Epithelial cell of esophagus (primary cell): ENCODE results near the gene ANO10.

Experiments used
- DNase-seq: peaks from one replicate; pipeline ENCODE4 v3.0.0; 2010; ENCODE audit warnings: low read depth
- H3K4me3 ChIP-seq: 2 replicates; pipeline ENCODE4 v1.5.1; 2011; ENCODE audit warnings: mild to moderate bottlenecking, low read length, control low read depth
- TF ChIP-seq, protein P1 (sequence below): IDR thresholded peaks from 2 replicates; pipeline ENCODE4 v1.5.1; 2011; ENCODE audit warnings: low read depth, mild to moderate bottlenecking, low read length, control low read depth, inconsistent platforms; ENCODE audit not compliant: insufficient read depth; ENCODE audit errors: missing control alignments

ANO10 gene

DNA sequence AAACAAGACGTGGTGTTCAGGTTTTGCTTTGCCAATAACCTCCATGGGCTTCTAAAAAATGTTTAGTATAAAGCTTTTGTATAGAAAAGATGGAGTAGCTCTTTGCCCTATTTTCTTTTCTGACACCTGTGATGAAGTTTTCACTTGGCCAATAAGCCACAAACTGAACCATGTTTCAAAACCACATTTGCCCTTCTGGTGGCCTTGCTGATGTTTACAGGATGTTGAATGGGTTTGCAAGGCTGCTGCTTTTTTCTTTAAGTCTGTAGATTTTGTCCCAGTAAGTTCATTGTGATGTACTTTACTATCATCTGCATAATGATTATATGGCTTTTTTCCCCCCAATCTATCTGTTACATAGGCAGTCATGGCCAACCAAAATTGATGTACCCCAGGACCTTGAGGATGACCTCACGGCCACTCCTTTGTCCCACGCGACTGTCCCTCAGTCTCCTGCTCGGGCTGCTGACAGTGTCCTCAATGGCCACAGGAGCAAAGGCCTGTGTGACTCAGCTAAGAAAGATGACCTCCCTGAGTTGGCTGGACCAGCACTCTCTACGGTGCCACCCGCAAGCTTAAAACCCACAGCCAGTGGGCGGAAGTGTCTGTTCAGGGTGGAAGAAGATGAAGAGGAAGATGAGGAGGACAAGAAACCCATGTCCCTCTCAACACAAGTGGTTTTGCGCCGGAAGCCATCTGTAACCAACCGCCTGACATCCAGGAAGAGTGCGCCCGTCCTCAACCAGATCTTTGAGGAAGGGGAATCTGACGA, 274.6 kb downstream of the ANO10 start:
- no peak for DNase-seq
- TF ChIP-seq, protein P1, sequence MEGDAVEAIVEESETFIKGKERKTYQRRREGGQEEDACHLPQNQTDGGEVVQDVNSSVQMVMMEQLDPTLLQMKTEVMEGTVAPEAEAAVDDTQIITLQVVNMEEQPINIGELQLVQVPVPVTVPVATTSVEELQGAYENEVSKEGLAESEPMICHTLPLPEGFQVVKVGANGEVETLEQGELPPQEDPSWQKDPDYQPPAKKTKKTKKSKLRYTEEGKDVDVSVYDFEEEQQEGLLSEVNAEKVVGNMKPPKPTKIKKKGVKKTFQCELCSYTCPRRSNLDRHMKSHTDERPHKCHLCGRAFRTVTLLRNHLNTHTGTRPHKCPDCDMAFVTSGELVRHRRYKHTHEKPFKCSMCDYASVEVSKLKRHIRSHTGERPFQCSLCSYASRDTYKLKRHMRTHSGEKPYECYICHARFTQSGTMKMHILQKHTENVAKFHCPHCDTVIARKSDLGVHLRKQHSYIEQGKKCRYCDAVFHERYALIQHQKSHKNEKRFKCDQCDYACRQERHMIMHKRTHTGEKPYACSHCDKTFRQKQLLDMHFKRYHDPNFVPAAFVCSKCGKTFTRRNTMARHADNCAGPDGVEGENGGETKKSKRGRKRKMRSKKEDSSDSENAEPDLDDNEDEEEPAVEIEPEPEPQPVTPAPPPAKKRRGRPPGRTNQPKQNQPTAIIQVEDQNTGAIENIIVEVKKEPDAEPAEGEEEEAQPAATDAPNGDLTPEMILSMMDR = no peak
- H3K4me3 ChIP-seq = no peak overlapping the region

DNA sequence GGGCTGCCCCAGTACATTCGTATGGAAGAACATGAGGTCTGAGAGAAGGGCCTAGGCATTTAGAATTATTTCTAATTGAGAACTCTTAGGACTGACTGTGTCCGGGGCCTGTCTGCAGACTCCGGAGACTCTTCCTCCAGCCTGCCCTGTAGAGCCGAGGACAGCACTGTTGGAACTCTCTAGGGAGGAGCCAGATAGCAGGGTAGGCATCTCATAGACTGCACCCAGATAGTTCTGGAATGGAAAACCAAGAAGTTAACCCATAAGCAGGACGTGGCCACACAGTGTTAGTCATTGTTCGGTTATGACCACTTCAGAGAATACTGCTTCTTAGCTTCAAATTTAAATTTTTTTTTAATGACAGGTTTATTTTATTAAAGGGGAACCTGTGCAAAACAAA, 275.9 kb downstream of the ANO10 start:
- TF ChIP-seq, protein P1 = no peak
- DNase-seq = no peak
- H3K4me3 ChIP-seq = no peak overlapping the region

DNA sequence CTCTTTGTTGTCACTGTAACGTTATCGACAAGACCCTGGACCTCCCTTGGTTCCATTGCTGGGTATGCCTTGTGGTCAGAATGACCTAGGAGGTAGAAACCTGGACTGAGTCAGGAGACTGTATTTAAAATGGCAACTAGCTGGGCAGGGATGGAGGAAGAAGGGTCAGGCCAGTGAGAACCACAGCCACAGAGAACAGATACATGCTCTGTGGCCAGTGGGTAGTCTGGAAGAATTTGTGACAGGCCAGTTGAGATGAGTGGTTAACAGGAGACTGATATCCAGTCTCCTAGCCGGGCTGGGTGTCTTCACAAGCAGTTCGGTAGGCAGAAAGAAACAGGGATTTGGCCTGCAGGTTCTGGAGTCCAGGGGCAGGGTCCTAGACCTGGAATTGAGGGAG, 276.6 kb downstream of the ANO10 start:
- H3K4me3 ChIP-seq = no peak overlapping the region
- TF ChIP-seq, protein P1 = no peak
- DNase-seq = no peak

DNA sequence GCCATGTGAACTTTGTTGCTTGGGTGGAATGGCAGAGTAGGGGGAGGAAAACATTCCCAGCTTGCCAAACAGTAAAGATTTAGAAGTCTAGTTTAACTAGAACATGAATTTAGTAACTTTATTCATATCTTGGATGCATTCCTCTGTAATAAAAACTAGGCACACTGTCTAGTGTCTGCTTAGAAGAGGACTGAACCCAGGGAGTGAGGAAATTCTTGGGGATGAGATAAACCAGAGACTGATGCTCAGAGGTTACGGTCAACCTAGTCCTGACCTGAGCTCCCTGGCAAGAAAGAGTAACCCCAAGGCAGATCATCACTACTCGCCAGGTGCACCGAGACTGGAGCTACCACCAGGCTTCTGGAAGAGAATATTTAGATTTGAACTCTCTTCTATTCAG, 277.3 kb downstream of the ANO10 start:
- TF ChIP-seq, protein P1 = no peak

DNA sequence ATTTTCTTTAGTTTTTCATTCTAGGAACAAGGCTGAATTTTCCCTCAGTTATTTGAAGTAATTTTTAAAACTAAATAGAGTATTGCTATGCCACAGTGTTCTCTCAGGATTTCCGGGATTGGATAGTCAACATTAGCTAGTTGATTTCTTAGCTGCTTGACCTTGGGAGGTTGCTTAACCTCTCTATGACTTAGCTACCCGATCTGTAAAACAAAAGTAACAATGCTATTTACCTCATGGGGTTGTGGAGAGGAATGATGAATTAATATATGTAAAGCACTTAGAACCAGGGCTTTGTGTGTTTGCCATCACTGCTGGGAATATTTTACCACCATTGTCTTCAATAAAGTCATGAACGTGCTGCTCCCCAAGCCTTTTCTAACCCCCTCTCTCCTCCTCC, 278.0 kb downstream of the ANO10 start:
- H3K4me3 ChIP-seq = no peak overlapping the region
- DNase-seq = no peak
- TF ChIP-seq, protein P1 = no peak

More for the DNA sequence above, 277.3 kb downstream of the ANO10 start:
- no peak overlapping the region for H3K4me3 ChIP-seq
- DNase-seq = no peak

DNA sequence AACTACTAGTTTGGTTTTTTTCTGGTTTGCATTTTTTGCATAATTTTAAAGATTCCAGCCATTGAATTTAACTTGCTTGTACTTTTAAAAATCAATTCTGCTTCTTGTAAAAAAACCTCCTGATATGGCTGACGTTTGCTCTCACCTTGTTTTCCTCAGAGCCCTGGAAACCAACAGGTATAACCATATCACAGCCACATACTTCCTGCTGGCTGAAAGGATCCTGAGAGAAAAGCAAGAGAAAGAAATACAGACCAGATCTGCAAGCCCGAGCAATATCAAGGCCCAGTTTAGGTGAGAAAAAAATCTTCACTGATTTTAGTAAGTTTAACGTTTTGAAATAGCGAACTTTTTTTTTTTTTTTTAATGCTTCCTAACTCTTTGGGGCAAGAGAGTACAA, 278.6 kb downstream of the ANO10 start:
- DNase-seq = no peak
- TF ChIP-seq, protein P1 = no peak
- H3K4me3 ChIP-seq = no peak overlapping the region

DNA sequence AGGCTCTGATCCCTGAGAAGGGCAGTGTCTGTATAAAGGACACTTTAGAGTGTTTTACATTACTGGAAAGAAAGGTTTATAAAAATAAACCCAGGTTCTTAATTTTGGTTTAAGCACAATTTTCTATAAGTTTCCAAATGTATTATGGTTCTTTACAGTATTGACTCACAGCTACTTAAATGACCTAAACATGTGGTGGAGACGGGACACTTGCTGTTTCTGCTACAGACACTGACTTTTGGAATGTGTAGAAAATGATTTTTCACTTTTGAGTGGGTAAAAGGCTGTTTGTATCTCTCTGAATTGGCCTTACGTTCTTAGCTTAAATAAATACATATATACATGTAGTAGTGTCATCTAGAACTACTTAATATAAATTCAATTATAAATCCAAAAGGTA, 280.0 kb downstream of the ANO10 start:
- H3K4me3 ChIP-seq = no peak overlapping the region
- TF ChIP-seq, protein P1 = no peak
- DNase-seq = no peak
